Natural killer cell treated with Interleukin-12 subunit alpha and Interleukin-12 subunit beta and Interleukin-15 and Interleukin-18, amount 100 ng/mL, for 72 hours (primary cell): Measurements from ENCODE around the gene DIP2C. TPM values are rescaled to one million over a fixed set of nuclear protein-coding genes. Genes with fewer than 3 reads are reported as not detected.
A peak's percentile ranks its signal among the peaks of the same experiment; 100 is the strongest.
"Not testable (repeated sequence)": the region's sequence is repeated elsewhere in the genome, so short reads cannot be mapped to it uniquely, and the experiment has no call there.

Experiments used
- ATAC-seq, 2 donors: fragments of 150-1000 bp; cut with Tn5 transposase in 1 of 2; sonication (Bioruptor Pico), chemical (Tn5 transposase) in 1 of 2; 2 replicates each; pipeline ENCODE4 v1.10.0; 2021
- DNase-seq: peaks from one replicate; pipeline ENCODE4 v3.0.0; 2022; ENCODE audit warnings: low spot score
- H3K27ac Mint-ChIP-seq, 2 donors: 1 replicate in 1 of 2; 2 replicates in 1 of 2; pipeline ENCODE4 v1.8.0; 2022; ENCODE audit warnings: mixed read lengths in 2 of 2, mild to moderate bottlenecking in 1 of 2, moderate library complexity in 1 of 2
- H3K27me3 Mint-ChIP-seq, 2 donors: 1 replicate in 1 of 2; 2 replicates in 1 of 2; pipeline ENCODE4 v1.8.0; 2022; ENCODE audit warnings: mixed read lengths in 2 of 2
- H3K36me3 Mint-ChIP-seq: one replicate; pipeline ENCODE4 v1.8.0; 2022; ENCODE audit warnings: mixed read lengths
- H3K4me1 Mint-ChIP-seq, 2 donors: 1 replicate in 1 of 2; 2 replicates in 1 of 2; pipeline ENCODE4 v1.8.0; 2022; ENCODE audit warnings: low read depth in 2 of 2, mixed read lengths in 2 of 2, mild to moderate bottlenecking in 1 of 2
- H3K4me3 Mint-ChIP-seq: one replicate; pipeline ENCODE4 v1.8.0; 2022; ENCODE audit warnings: mixed read lengths
- H3K9me3 Mint-ChIP-seq: 2 replicates; pipeline ENCODE4 v1.8.0; 2022; ENCODE audit warnings: mixed read lengths
- total RNA-seq, 2 donors: library from RNA; stranded (reverse); gene quantifications; one replicate each; pipeline ENCODE4 v1.2.3, GENCODE V29; 2022

DIP2C gene
- total RNA-seq, 2 donors from 2014 or later = 0.57 to 0.98 TPM

- Mint-ChIP-seq H3K27me3 (peaks cover 1 to 6% of the 10 kb centered on the region in 2 donors), H3K4me1 (peaks cover 22 to 24% of the 10 kb centered on the region in 2 donors), H3K4me3 (no peak overlapping the region), H3K9me3 (no peaks in the 10 kb centered on the region), H3K27ac (no peak overlapping the region), H3K36me3 (no peaks in the 10 kb centered on the region)
- ATAC-seq = no peak
- no peak for DNase-seq
Observed at GRCh38 chr10:664301-664700, 25.2 kb downstream of the DIP2C start.

GRCh38 chr10:663831-664251, 25.6 kb downstream of the DIP2C start:
- H3K36me3 Mint-ChIP-seq = no peaks in the 10 kb centered on the region

GRCh38 chr10:663466-663751, 26.1 kb downstream of the DIP2C start:
- Mint-ChIP-seq H3K27me3 (peaks cover 7 to 11% of the 10 kb centered on the region in 2 donors), H3K4me1 (peaks cover 28 to 30% of the 10 kb centered on the region in 2 donors), H3K9me3 (no peaks in the 10 kb centered on the region), H3K36me3 (no peaks in the 10 kb centered on the region), H3K27ac (no peak overlapping the region), H3K4me3 (no peak overlapping the region)
- no peak for ATAC-seq
- DNase-seq = no peak

More at GRCh38 chr10:663831-664251, 25.6 kb downstream of the DIP2C start:
- Mint-ChIP-seq H3K27me3 (peaks cover 6 to 9% of the 10 kb centered on the region in 2 donors), H3K27ac (no peak overlapping the region), H3K4me3 (no peak overlapping the region), H3K4me1 (peaks cover 26 to 28% of the 10 kb centered on the region in 2 donors), H3K9me3 (no peaks in the 10 kb centered on the region)
- no peak for DNase-seq
- ATAC-seq = no peak

GRCh38 chr10:662686-663465, 26.6 kb downstream of the DIP2C start:
- Mint-ChIP-seq H3K4me3 (peak overlapping the region; percentile 51), H3K27me3 (peaks cover 7 to 11% of the 10 kb centered on the region in 2 donors), H3K4me1 (peaks cover 28 to 30% of the 10 kb centered on the region in 2 donors), H3K27ac (no peak overlapping the region), H3K36me3 (no peaks in the 10 kb centered on the region), H3K9me3 (no peaks in the 10 kb centered on the region)
- DNase-seq = no peak
- peak; percentile 75 to 82 for ATAC-seq

- Mint-ChIP-seq H3K4me3 (no peak overlapping the region), H3K9me3 (no peaks in the 10 kb centered on the region), H3K4me1 (peaks cover 28 to 30% of the 10 kb centered on the region in 2 donors), H3K27me3 (peaks cover 7 to 11% of the 10 kb centered on the region in 2 donors), H3K36me3 (no peaks in the 10 kb centered on the region), H3K27ac (no peak overlapping the region)
- no peak for DNase-seq
- no peak for ATAC-seq
Observed at GRCh38 chr10:662223-662605, 27.3 kb downstream of the DIP2C start.

- H3K4me1 Mint-ChIP-seq = peaks cover 28 to 30% of the 10 kb centered on the region in 2 donors
- H3K9me3 Mint-ChIP-seq = no peaks in the 10 kb centered on the region
- no peak for DNase-seq
- ATAC-seq = no peak
- peaks cover 7 to 11% of the 10 kb centered on the region in 2 donors for H3K27me3 Mint-ChIP-seq
- H3K4me3 Mint-ChIP-seq = no peak overlapping the region
- no peak overlapping the region for H3K27ac Mint-ChIP-seq
- no peaks in the 10 kb centered on the region for H3K36me3 Mint-ChIP-seq
Observed at GRCh38 chr10:661597-662222, 27.8 kb downstream of the DIP2C start.

- H3K36me3 Mint-ChIP-seq = no peaks in the 10 kb centered on the region
- peaks cover 28 to 30% of the 10 kb centered on the region in 2 donors for H3K4me1 Mint-ChIP-seq
- H3K4me3 Mint-ChIP-seq = no peak overlapping the region
- ATAC-seq (no peak), DNase-seq (no peak)
- H3K9me3 Mint-ChIP-seq = no peaks in the 10 kb centered on the region
- no peak overlapping the region for H3K27ac Mint-ChIP-seq
- H3K27me3 Mint-ChIP-seq = peaks cover 7 to 11% of the 10 kb centered on the region in 2 donors
Observed at GRCh38 chr10:660970-661596, 28.4 kb downstream of the DIP2C start.

GRCh38 chr10:660413-660969, 29.0 kb downstream of the DIP2C start:
- no peak overlapping the region for H3K4me3 Mint-ChIP-seq
- DNase-seq (no peak), ATAC-seq (no peak)
- no peaks in the 10 kb centered on the region for H3K36me3 Mint-ChIP-seq
- H3K27ac Mint-ChIP-seq = no peak overlapping the region
- H3K27me3 Mint-ChIP-seq = peaks cover 7 to 11% of the 10 kb centered on the region in 2 donors
- H3K9me3 Mint-ChIP-seq = no peaks in the 10 kb centered on the region
- peaks cover 28 to 30% of the 10 kb centered on the region in 2 donors for H3K4me1 Mint-ChIP-seq

GRCh38 chr10:659688-660141, 29.8 kb downstream of the DIP2C start:
- no peak for ATAC-seq
- Mint-ChIP-seq H3K36me3 (no peaks in the 10 kb centered on the region), H3K4me3 (no peak overlapping the region), H3K9me3 (no peaks in the 10 kb centered on the region), H3K27me3 (peaks cover 7 to 11% of the 10 kb centered on the region in 2 donors), H3K27ac (no peak overlapping the region), H3K4me1 (peaks cover 28 to 30% of the 10 kb centered on the region in 2 donors)
- no peak for DNase-seq

GRCh38 chr10:657816-658350, 31.6 kb downstream of the DIP2C start:
- not testable (repeated sequence) for H3K27ac Mint-ChIP-seq, H3K36me3 Mint-ChIP-seq, ATAC-seq, DNase-seq, H3K9me3 Mint-ChIP-seq, H3K4me3 Mint-ChIP-seq
- H3K4me1 Mint-ChIP-seq = peaks cover 25 to 27% of the 10 kb centered on the region in 2 donors
- H3K27me3 Mint-ChIP-seq = peaks cover 9 to 11% of the 10 kb centered on the region in 2 donors

- no peak overlapping the region for H3K27ac Mint-ChIP-seq
- no peak for ATAC-seq
- H3K9me3 Mint-ChIP-seq = no peaks in the 10 kb centered on the region
- peaks cover 17 to 18% of the 10 kb centered on the region in 2 donors for H3K4me1 Mint-ChIP-seq
- H3K27me3 Mint-ChIP-seq = peaks cover 13 to 14% of the 10 kb centered on the region in 2 donors
- no peak for DNase-seq
- H3K36me3 Mint-ChIP-seq = no peaks in the 10 kb centered on the region
- H3K4me3 Mint-ChIP-seq = no peak overlapping the region
Observed at GRCh38 chr10:656883-657282, 32.6 kb downstream of the DIP2C start.

- Mint-ChIP-seq H3K27me3 (peaks cover 13 to 19% of the 10 kb centered on the region in 2 donors), H3K4me1 (peaks cover 11 to 12% of the 10 kb centered on the region in 2 donors), H3K9me3 (no peaks in the 10 kb centered on the region), H3K4me3 (no peak overlapping the region), H3K27ac (no peak overlapping the region), H3K36me3 (no peaks in the 10 kb centered on the region)
- ATAC-seq (peak in 1 of 2 donors; percentile 9), DNase-seq (no peak)
Observed at GRCh38 chr10:655184-655583, 34.3 kb downstream of the DIP2C start.

GRCh38 chr10:654647-654996, 34.8 kb downstream of the DIP2C start:
- no peak for DNase-seq

More at GRCh38 chr10:654647-654996, 34.8 kb downstream of the DIP2C start:
- no peak overlapping the region for H3K4me3 Mint-ChIP-seq
- H3K27ac Mint-ChIP-seq = no peak overlapping the region
- H3K36me3 Mint-ChIP-seq = no peaks in the 10 kb centered on the region
- peaks cover 9 to 10% of the 10 kb centered on the region in 2 donors for H3K4me1 Mint-ChIP-seq
- no peaks in the 10 kb centered on the region for H3K9me3 Mint-ChIP-seq
- ATAC-seq = peak in 1 of 2 donors; percentile 16
- peaks cover 13 to 19% of the 10 kb centered on the region in 2 donors for H3K27me3 Mint-ChIP-seq
